Smooth muscle cell of the brain vasculature (primary cell): ENCODE results near the gene KCNQ1OT1.

Source experiments
- DNase-seq: peaks from one replicate; pipeline ENCODE4 v3.0.0-alpha.2; 2012; ENCODE audit warnings: low read depth, low spot score

KCNQ1OT1 gene

DNA sequence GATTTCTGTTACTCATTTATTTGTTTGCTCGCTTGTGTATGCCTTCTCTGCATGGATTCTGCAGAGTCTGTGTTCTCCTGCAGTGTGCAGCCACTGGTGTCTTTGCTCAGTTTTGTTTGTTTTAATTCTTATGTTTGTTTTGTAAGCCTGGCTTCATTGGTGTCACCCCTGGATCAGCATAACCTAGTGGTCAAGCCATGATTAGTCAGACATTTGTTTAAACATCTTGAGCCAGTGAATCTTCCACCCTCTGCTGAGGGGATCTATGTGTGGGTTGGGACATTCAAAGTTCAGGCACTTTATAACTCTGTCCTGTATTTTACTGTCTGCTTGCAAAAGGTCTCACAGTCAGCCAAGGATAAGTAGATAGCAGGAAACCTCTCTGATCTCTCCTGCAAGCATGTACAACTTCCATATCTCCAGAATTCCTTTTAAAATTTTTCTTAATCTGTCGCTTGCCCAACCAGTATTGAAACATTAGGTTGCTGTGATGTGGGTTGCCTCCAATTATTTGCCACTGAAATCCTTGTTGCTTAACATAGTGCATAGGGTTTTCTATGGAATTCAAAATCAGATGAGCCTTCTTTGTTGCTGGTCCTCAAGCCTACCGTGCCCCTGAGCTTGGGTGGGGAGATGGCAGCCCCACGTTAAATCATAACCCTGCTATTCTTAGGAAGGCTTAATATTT lies 86.8 kb downstream of the KCNQ1OT1 start:
- DNase-seq: peak; percentile 45

GRCh38 chr11:2609345-2609744 lies 90.4 kb downstream of the KCNQ1OT1 start:
- no peak for DNase-seq

GRCh38 chr11:2599561-2600189 lies 100.1 kb downstream of the KCNQ1OT1 start:
- DNase-seq: no peak

GRCh38 chr11:2595204-2595603 lies 104.6 kb downstream of the KCNQ1OT1 start:
- DNase-seq: no peak

- no peak for DNase-seq
These were observed 105.5 kb downstream of the KCNQ1OT1 start for GRCh38 chr11:2594267-2594666.

DNA sequence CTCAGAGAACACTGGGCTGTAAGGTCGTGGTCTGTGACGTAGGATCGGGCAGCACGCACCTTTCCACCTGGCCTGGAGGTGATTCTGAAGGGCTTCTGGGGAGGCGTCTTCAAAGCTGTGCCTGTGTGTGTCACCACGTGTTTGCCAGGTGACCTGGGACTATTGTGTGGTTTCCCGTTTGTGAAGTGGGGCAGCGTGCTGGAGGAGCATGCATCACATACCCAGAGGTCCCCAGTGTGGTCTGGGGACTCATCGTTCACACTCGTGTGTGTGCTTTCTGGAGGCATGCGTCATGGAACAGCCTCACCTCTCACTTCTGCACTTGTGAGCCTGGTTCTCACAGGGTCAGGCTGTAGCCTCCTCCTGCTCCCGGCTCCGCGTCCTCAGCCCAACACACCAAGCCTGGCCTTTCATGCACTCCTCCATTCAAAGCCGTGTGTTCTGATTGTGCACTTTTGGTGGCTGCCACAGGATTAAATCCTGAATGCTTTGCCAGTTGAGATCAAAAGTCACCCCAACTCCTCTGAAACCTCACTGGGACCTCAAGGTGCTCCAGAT lies 106.3 kb downstream of the KCNQ1OT1 start:
- DNase-seq: no peak

GRCh38 chr11:2592559-2593392 lies 107.0 kb downstream of the KCNQ1OT1 start:
- no peak for DNase-seq

- DNase-seq: no peak
These were observed 108.0 kb downstream of the KCNQ1OT1 start for GRCh38 chr11:2591805-2592204.

DNA sequence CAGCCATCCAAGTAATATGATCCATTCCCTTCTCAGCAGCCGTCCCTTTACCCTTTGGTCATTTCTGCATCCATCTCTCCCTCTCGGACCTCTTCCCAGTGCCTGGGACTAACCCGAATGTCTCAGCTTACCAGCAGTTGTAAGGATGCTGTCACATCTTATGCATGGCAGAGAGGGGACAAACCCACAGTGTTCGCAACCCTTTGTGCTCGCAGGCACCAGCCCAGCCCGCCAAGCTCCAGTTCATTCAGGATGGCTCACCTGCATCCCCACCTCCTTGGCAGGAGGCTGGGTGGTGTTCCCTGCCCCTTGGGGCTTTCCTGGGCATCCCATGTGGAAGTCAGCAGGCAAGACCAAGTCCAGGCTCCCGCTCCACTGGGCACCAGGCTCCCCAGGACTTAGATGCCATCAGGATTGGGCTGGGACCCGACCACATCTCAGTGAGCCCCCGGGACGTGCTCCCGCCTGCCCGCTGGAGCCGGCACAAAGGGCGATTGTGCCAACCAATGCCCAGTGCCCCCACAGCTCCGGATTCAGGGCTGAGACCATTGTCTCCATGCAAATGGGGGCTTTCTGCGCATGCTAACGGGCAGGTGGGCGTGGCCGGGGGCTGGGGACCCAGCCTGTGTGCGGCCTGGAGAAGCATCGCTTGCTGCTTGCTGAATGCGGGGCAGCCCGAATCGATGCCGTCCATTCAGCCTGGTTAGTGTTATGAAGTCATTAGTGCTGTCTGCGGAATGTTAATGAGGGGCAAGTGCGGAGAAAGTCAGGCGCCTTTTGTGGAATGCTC lies 108.6 kb downstream of the KCNQ1OT1 start:
- DNase-seq: no peak

DNA sequence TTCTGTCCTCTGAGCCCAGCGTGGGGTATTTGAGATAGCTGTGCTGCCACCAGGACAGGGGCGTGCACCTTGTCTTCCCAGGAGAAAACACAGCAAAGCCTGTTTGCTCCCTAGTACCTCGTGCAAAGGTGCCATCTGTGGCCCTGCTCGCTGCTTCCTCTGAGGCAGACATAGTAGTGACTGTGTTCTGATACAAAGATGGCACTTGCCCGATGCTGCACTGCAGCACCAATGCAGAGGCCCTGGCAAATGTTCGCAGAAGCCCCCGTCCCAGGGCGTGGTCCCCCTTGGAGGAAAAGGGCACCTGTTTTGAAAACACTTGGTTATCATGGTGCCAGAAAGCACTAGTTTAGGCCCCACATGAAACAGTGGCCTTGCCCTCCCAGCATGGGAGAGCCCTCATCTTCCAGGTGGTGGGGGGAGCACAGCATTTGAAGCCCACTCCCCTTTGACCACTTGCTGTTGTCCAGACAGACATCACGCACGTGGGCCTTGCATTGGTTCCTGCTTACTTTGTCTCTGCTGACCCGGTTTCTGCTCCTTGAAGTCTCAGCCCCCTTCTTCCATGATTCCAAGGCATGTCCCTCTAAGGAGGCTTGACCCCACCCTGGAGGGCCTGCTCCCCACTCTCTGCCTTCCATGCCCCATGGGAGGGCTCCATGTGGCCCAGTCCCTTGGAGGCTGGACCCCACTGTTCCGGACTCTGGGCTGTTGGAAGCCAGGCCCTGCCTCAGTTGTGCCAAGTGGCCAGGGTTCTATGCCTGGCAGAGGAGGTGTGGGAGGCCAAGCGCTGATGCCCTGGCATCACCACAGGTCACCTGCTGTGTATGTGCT lies 109.4 kb downstream of the KCNQ1OT1 start:
- DNase-seq: no peak

- DNase-seq: no peak
These were observed 110.3 kb downstream of the KCNQ1OT1 start for GRCh38 chr11:2589538-2589934.

DNA sequence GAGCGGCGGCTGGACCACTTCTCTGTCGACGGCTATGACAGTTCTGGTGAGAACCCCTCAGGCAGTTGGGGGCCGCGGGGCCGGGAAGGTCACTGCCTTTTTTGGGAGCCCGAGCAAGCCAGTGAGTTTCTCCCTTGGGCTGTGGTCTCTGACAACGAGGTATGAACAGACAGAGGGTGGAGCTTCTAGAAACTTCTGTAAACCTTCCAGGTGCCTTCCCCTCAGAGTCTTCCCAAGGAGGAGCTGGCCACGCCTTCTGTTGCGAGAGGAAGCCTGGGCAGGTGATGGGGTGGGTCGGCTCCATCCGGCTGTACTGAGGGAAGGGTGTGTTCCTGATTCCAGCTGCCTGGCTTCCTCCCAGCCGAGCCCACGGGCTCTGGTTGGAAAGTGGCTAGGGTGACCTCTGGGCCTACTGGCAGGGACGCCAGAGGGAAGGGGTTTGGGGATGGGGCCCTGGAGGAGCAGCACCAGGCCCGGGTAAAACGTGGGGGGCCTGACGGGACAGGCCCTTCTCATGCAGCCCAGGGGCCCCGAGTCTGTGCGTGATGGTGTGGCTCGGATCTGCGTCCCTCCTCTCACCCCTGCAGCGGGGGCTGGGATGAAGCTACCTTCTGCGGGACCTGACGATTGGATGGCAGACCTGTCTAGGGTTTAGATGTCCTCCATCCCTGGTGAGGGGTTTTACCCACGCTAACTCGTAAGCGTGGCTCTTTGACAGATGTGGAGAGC lies 110.8 kb downstream of the KCNQ1OT1 start:
- DNase-seq: no peak

GRCh38 chr11:2587976-2588748 lies 111.6 kb downstream of the KCNQ1OT1 start:
- DNase-seq: no peak

- DNase-seq: no peak
These were observed 112.5 kb downstream of the KCNQ1OT1 start for GRCh38 chr11:2587132-2587930.

GRCh38 chr11:2586793-2587131 lies 113.0 kb downstream of the KCNQ1OT1 start:
- no peak for DNase-seq

- DNase-seq: no peak
These were observed 113.6 kb downstream of the KCNQ1OT1 start for GRCh38 chr11:2586087-2586792.

GRCh38 chr11:2585566-2586086 lies 114.2 kb downstream of the KCNQ1OT1 start:
- DNase-seq: no peak
